Activated CD4-positive, alpha-beta memory T cell treated with anti-CD3 and anti-CD28 coated beads, Interleukin-2, amount 10 ng/mL, durations not matched to agents 7 days and 5 days (primary cell): Measurements from ENCODE around the gene OR5D16. TPM values are rescaled to one million over a fixed set of nuclear protein-coding genes. Genes with fewer than 3 reads are reported as not detected.
"Not testable (repeated sequence)": the region's sequence is repeated elsewhere in the genome, so short reads cannot be mapped to it uniquely, and the experiment has no call there.

ENCODE experiments used
- CTCF ChIA-PET: fragments of 350-600 bp; sonication (Branson Sonifier 250); formaldehyde crosslinking; loops from one replicate; lab custom pipeline; 2021; ENCODE audit warnings: antibody characterized with exemption, inconsistent platforms; lab: Charles Lee
- POLR2A ChIA-PET: fragments of 350-600 bp; sonication (Branson Sonifier 250); formaldehyde crosslinking; loops from one replicate; lab custom pipeline; 2021; ENCODE audit warnings: antibody characterized with exemption; lab: Charles Lee
- DNase-seq: peaks from one replicate; pipeline ENCODE4 v3.0.0-alpha.2; 2020
- H3K27ac Mint-ChIP-seq: one replicate; pipeline ENCODE4 v1.8.0; 2021; ENCODE audit warnings: mild to moderate bottlenecking, mixed read lengths
- H3K27me3 Mint-ChIP-seq: one replicate; pipeline ENCODE4 v1.8.0; 2021; ENCODE audit warnings: mixed read lengths
- H3K36me3 Mint-ChIP-seq: one replicate; pipeline ENCODE4 v1.8.0; 2021; ENCODE audit warnings: low read depth, mixed read lengths
- H3K4me1 Mint-ChIP-seq: one replicate; pipeline ENCODE4 v1.8.0; 2021; ENCODE audit warnings: mixed read lengths
- H3K4me3 Mint-ChIP-seq: one replicate; pipeline ENCODE4 v1.8.0; 2021; ENCODE audit warnings: mild to moderate bottlenecking, mixed read lengths
- H3K9me3 Mint-ChIP-seq: one replicate; pipeline ENCODE4 v1.8.0; 2021; ENCODE audit warnings: mixed read lengths
- total RNA-seq, 2 experiments: library from RNA; stranded (reverse); gene quantifications; one replicate each; pipeline ENCODE4 v1.2.3, GENCODE V29; 2021

OR5D16 gene
- total RNA-seq, 2 experiments from 2014 or later, result not detected

GRCh38 chr11:55873146-55873545, 34.6 kb downstream of the OR5D16 start:
- H3K4me1 Mint-ChIP-seq, H3K4me3 Mint-ChIP-seq, H3K36me3 Mint-ChIP-seq, CTCF ChIA-PET, DNase-seq, H3K9me3 Mint-ChIP-seq, POLR2A ChIA-PET, H3K27me3 Mint-ChIP-seq, H3K27ac Mint-ChIP-seq: not testable (repeated sequence)

GRCh38 chr11:55882997-55883396, 44.4 kb downstream of the OR5D16 start, which contains the start of gene TRIM51:
TRIM51 (plus strand) TSS chr11:55883297; CDS start chr11:55885429, 2,132 bp downstream.
- CTCF ChIA-PET, H3K27me3 Mint-ChIP-seq, H3K4me1 Mint-ChIP-seq, H3K4me3 Mint-ChIP-seq, POLR2A ChIA-PET, H3K36me3 Mint-ChIP-seq, DNase-seq, H3K27ac Mint-ChIP-seq: not testable (repeated sequence)
- peaks cover 15% of the 10 kb centered on the region for H3K9me3 Mint-ChIP-seq

GRCh38 chr11:55884995-55885394, 46.4 kb downstream of the OR5D16 start:
- H3K4me3 Mint-ChIP-seq, H3K27me3 Mint-ChIP-seq, H3K27ac Mint-ChIP-seq, POLR2A ChIA-PET, H3K4me1 Mint-ChIP-seq, CTCF ChIA-PET, H3K36me3 Mint-ChIP-seq, DNase-seq: not testable (repeated sequence)
- H3K9me3 Mint-ChIP-seq, result peaks cover 13% of the 10 kb centered on the region

GRCh38 chr11:55885481-55885880, 46.9 kb downstream of the OR5D16 start:
- H3K36me3 Mint-ChIP-seq, DNase-seq: not testable (repeated sequence)

More at GRCh38 chr11:55885481-55885880, 46.9 kb downstream of the OR5D16 start:
- H3K27me3 Mint-ChIP-seq, POLR2A ChIA-PET, H3K4me3 Mint-ChIP-seq, CTCF ChIA-PET, H3K27ac Mint-ChIP-seq, H3K4me1 Mint-ChIP-seq: not testable (repeated sequence)
- peaks cover 13% of the 10 kb centered on the region for H3K9me3 Mint-ChIP-seq

Other genes starting within 250 kb of the OR5D16 start
- gene OR4C11, start 231.1 kb upstream of the OR5D16 start, total RNA-seq, result not detected
- gene OR4P4, start 203.6 kb upstream of the OR5D16 start, total RNA-seq, result not detected
- gene OR4S2, start 190.4 kb upstream of the OR5D16 start, total RNA-seq, result not detected
- not detected for gene OR4C6, start 176.6 kb upstream of the OR5D16 start, total RNA-seq
- gene OR5D13, start 65.3 kb upstream of the OR5D16 start, total RNA-seq, result not detected
- not detected for gene OR5D14, start 43.2 kb upstream of the OR5D16 start, total RNA-seq
- not detected for gene OR5L1, start 27.4 kb upstream of the OR5D16 start, total RNA-seq
- not detected for gene OR5D18, start 19.1 kb upstream of the OR5D16 start, total RNA-seq
- not detected for gene OR5L2, start 11.5 kb upstream of the OR5D16 start, total RNA-seq
- gene TRIM51, start 44.5 kb downstream of the OR5D16 start, total RNA-seq, result not detected
- not detected for gene OR5W2, start 75.8 kb downstream of the OR5D16 start, total RNA-seq
- gene OR5I1, start 97.6 kb downstream of the OR5D16 start, total RNA-seq, result not detected
- not detected for gene OR10AG1, start 131.2 kb downstream of the OR5D16 start, total RNA-seq
- gene OR5F1, start 155.9 kb downstream of the OR5D16 start, total RNA-seq, result not detected
- not detected for gene OR5AS1, start 188.9 kb downstream of the OR5D16 start, total RNA-seq